Anterior cingulate cortex (tissue), 58 donors: ENCODE measurements around the gene PTX4.

Experiments used
- DNase-seq, 58 donors: peaks; one replicate each; lab custom pipeline; 2025; lab: John Stamatoyannopoulos, UW

Gene PTX4

DNA sequence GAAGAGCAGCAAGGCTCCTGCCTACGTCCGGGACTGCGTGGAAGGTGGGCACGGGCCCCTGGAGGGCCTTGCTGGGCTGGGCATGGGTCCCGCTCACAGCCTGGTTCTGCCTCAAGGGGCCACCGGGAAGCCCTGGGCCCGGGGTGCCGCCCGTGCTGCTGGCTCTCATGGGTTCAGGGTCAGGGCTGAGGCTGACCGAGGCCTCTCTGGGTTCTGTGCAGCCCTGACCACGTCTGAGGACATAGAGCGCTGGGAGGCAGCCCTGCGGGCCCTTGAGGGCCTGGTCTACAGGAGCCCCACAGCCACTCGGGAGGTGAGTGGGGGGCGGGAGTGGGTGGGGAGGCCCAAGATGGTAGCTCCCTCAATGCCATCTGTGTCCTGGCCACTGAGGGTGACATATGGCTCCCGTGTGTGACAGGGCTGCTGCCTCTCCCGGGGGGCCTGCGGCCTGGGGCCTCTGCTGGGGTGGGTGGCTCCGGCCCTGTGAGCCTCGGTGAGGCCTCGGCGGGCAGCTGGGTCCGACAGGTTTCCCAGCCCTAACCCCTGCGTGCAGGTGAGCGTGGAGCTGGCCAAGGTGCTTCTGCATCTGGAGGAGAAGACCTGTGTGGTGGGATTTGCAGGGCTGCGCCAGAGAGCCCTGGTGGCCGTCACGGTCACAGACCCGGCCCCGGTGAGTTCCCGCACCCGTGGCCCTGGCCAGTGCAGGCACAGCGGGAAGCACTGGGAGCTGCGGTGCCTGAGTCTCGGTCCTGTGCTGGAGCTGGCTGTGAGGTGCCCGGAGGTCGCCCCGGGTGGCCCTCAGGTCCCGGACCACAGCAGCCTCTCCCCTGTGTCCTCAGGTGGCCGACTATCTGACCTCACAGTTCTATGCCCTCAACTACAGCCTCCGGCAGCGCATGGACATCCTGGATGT is 13.6 kb upstream of the PTX4 start:
- no peak for DNase-seq

DNA sequence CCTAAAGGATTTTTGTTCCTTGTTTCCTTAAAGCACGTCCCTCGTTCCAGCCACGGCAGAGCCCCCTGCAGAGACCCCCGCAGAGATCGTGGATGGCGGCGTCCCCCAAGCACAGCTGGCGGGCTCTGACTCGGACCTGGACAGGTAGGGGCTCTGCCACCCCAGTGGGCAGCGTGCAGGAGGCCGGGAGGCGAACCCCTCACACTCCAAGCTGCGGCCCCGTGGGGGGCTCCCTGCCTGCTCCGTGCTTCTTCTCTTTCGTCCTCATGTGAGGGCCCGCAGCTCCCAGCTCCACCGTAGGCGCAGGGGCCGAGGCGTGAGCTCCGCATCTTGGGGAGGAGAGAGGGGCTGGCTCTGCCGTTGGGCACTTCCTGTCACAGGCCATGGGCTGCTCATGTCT is 12.9 kb upstream of the PTX4 start:
- DNase-seq: no peak

DNA sequence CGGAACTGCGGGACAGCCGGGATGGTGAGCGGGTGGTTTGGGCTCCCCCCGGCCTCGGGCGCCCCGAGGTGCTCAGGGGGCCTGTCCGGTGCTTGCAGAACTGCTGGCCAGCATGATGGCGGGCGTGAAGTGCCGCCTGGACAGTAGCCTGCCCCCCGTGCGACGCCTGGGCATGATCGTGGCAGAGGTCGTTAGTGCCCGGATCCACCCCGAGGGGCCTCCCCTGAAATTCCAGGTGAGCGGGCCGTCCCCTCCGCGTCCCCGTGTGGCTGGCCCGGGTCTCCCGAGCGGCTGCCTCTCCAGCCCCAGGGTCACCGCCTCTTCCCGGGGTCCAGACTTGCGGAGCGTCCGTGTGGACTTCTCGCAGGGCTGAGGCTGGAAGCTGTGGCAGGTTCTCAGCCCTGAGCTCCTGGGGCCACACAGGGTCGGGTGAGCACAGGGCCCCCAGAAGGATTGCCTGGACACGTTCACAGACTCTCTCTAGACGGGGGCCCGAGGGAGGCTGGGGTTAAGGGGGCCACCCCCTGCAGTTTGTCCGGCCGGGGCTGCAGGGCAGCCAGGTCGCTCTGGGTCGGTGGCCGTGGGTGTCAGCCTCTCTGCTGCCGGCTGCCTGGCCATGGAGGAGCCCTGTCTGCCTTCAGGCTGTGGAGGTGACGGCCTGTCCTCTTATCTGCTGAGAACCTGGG is 11.9 kb upstream of the PTX4 start:
- DNase-seq: no peak

DNA sequence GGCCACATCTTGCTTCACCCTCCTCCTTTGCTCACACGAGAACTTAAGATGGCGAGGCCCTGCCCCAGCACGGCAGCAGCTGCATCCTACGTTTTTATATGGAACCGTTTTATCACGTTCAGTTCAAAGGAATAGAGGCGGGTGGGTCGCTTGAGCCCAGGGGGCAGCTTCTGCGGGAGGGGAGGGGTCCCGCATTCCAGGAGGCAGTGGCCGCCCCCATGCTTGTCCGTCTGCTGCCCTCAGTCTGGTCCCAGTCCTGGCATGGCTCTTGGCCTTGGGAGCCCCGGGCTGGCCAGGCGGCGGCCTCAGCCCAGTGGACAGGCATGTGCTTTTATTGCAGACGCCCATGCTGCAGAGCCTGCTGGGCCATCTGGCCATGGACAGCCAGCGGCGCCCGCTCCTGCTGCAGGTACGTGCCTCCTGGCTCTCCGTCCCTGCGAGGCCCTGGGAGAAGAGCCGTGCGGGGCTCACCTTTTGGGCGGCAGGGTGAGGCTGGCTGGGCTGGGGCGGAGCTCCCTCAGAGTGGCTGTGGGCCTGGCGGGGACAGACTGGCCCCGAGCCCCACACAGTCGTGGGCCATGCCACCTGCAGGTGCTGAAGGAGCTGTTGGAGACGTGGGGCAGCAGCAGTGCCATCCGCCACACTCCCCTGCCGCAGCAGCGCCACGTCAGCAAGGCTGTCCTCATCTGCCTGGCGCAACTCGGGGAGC is 11.2 kb upstream of the PTX4 start:
- no peak for DNase-seq

DNA sequence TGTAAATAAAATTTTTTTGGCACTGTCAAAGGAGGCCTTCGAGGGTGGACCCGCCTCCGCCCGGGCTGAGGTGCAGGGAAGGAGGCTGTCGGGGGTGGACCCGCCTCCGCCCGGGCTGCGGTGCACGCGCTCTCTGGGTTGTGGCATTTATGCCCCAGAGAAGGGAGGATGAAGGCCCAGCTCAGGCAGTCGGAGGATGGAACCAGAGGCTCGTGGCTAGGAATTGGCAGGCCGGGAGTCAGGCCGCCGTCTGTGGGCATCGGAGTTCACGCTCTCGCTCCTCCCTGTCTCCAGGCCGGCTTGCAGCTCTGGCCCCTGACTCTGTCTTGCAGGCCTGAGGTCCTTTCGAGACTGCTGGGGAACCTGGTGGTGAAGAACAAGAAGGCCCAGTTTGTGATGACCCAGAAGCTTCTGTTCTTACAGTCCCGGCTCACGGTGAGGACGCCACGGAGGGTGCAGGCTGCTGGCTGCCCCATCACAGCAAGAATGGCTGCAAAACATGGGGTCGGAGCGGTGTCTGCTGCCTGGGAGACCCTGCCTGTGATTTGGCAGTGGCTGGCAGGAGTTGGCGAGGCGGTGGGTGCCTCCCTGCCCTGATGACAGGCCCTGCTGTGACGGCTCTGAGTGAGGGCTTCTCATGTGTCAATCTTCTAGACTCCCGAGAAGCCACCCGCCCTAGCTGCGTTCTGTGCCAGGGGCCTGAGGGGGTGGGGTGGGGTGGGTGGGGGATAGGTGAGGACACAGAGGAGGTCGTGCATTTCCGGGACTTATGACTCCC is 10.3 kb upstream of the PTX4 start:
- DNase-seq: no peak

DNA sequence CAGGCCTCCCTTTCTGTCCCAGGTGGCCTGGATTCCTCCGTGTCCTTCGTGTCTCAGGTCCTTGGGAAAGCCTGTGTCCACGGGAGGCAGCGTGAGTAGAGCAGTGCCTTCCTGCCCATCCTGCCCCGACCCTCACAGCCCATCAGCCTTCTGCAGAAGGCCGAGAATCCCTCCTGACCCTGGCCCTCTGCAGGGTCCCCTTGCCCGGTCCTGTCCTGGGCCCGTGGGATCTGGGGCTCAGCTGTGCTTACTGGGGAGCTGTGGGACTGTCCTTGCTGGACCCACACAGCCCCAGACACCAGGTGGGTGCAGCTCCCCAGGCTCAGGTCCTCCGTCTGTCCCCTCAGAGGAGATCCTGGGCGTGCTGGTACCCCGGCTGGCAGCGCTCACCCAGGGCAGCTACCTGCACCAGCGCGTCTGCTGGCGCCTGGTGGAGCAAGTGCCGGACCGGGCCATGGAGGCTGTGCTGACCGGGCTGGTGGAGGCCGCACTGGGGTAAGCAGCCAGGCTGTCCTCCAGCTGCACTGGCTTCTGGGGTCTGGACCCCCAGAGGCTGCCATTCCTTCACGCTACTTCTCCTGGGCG is 8.4 kb upstream of the PTX4 start:
- DNase-seq: no peak

DNA sequence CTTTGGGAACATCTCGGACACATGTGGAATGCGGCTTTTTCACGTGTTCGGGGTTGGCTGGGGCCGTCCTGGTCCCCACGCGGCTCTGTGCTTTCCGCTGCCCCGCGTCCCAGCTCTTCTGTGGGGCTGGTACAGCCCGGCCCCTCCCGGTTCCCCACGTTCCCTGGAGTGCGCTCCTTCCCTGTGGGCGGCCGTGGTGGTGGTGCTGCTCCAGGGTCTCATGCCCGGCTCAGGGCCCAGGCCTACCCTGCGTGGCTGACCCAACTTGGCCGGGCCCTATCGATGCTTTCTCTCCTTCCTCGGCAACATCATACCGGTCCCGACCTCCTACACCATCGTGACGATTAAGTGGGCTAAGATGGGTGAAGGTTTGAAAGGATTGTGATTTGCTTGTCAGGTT is 7.7 kb upstream of the PTX4 start:
- no peak for DNase-seq

DNA sequence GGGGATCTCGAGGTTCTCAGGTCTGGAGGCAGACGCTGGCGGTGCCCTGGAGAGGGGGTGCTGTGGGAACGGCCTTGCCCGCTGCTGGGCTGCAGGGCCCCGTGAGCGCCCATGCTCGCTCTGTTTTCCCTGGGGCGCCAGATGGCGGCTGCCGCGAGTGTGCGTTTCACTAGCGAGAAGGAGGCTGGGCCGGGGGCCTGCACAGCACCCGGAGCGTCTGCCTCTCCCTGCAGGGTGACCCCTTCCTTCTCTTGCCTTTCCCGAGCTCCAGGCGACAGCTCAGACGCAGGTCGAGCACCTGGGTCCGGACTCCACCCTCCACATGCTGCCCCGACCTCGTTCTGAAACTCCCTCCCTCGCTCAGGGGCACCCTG is 7.1 kb upstream of the PTX4 start:
- no peak for DNase-seq

DNA sequence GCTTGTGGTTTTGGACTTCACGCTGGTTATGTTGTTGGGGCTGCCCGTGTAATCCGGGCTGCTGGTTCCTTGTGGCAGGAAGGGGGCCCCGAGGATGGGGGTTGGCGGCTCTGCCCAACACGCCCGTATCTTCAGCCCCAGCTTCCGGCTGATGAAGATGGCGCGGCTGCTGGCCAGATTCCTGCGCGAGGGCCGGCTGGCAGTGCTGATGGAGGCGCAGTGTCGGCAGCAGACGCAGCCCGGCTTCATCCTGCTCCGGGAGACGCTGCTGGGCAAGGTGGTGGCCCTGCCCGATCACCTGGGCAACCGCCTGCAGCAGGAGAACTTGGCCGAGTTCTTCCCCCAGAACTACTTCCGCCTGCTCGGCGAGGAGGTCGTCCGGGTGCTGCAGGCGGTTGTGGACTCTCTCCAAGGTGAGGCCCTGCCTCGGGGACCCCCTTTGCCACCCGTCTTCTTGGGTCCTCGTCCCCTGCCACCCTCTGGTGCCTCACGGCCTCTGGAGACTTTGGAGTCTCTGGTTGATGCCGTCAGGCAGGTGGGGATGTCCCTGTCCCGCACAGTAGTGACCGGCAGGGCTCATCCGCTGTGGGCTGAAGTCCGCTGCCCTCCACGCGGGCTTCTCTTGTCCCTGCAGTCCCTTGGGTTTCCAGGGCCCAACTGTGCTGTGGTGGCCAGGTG is 6.6 kb upstream of the PTX4 start:
- no peak for DNase-seq

DNA sequence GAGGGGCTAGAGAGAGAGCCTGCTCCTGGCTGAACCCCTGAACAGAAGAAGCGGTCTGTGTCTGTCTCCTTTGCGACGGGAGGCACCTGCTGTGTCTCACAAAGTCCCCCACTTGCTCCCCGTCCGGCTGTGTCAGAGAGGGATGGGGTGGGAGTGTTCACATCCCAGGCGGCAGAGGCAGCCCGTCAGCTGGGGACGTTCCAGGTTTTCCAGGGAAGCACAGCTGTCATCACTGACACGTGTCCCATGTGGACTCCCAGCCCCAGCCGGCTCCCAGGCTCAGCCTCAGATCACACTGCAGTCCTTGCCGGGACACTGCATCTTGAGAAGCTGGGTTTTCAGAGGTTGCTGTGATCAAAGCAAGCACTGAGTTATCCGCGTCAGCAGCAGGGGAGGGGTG is 6.0 kb upstream of the PTX4 start:
- peak in 1 of 58 donors; percentile 20 for DNase-seq

DNA sequence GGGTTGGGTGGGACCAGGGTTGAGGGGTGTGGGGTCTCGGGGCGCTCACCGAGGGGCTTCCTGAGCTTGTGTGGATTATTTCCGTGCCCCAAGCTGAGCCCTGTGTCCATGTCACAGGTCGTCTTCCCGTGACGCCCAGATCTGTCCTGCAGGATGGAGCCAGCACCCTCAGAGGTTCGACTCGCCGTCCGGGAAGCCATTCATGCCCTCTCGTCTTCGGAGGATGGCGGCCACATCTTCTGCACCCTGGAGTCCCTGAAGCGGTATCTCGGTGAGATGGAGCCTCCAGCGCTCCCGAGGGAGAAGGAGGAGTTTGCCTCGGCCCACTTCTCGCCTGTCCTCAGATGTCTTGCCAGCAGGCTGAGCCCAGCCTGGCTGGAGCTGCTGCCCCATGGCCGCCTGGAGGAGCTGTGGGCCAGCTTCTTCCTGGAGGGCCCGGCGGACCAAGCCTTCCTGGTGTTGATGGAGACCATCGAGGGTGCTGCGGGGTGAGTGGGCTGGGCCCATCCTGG is 5.4 kb upstream of the PTX4 start:
- DNase-seq: peak in 2 of 58 donors; percentile 4 to 16

DNA sequence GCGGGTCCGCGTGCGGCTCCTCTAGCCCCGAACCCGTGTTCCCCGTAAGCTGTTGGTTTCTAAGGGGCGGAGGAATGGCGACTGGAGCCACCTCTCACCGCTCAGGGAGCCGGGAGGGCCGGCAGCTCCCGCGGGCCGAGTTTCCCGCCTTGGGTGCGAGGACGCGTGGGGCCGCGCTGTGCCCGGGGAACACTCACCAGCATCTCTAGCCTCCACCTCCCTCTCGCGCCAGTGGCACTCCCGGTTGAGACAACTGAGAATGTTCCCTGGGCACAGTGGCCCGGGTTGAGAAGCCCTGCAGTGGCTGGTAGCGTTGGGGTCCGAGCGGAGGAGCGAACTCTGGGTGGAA is 5.0 kb upstream of the PTX4 start:
- DNase-seq: no peak

DNA sequence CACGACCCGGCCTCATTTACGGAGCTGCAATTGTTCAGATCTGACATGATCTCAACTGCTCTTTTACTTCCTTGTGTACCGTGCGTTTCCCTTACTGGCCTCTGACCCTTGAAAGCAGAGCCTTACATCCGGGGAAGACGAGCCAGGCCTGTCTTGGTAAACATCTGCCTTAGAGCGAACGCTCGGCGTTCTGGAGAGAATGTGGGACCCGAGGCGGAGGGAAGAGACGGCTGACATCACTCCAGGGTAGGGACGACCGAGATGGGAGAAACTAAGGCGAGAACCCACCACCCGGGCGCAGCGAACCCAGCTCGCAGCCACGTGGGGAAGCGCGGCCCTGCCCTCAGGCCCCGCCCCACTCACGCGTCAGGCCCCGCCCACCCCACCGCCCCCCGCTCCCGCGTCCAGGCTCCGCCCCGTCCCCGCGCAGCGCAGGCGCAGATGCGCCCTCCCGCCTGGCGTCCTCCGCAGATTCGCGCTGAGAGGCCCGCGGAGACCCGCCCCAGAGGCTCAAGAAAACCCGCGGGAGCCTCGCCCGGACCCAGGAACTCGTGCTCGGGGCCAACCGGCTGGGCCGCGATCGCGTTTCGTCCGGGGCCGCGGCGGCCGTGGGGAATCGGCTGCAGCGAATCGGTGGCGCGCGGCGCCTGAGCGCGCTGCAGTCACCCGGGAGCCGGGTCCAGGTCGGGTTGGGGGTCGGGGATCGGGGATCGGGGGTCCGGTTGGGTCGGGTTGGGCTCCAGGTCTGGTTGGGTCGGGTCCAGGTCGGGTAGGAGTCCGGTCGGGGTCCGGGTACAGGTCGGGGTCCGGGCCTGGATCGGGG is 4.4 kb upstream of the PTX4 start, which contains the start of gene TELO2:
Gene TELO2 (plus strand): TSS at position 438 of the 823 bp plus-strand sequence. CDS start 922 bp downstream, outside the sequence.
- DNase-seq: peak in 57 of 58 donors; percentile 25 to 86 (median 74)

DNA sequence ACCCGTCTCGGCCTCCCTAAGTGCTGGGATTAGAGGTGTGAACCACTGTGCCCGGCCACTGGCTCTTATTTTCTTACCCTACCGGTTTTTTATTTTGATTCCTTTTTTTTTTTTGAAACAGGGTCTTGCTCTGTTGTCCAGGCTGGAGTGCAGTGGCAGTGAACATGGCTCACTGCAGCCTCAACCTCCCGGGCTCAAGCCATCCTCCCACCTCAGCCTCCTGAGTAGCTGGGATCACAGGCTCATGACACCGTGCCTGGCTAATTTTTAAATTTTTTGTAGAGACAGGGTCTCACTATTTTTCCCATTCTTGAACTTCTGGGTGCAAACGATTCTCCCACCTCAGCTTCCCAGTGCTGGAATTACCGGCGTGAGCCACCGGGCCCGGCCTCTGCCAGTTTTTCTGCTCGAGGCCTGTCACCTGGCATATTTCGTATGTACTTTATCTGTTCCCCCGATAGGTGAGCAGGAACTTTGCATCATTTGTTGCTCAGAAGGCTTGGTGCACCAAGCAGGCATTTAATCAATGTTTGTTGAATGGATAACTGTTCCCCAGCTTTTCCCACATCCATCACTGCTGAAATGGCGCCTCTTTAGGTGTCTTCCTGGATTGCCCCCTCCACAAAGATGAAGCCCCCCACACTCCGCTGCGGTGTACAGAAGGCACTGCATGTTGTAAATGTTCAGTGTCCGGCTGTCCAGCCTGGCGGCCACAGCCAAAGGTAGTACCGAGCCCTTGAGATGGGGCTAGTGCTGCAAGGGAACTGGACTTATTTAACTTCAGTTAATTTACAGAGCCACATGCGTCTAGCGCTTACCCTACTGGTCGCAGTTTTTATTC is 3.6 kb upstream of the PTX4 start:
- DNase-seq: no peak

DNA sequence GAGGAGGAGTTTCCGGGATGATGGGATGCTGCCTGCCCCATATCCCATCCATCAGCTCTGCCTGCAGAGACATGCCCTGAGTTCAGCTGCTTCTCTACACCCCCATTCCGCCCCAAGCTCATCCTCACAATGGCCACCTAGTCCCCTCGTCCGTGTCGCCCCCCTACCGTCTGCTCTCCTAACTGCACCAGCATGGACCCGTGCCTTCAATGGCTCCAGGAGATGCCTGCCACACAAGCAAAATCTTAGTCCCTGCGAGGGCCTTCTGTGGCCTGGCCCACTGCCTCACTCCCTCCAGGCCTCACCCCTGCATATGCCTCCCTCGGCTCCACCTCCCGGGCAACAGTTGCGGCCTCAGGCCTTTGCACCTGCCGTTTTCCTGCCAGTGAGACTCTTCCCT is 2.6 kb upstream of the PTX4 start:
- DNase-seq: no peak

DNA sequence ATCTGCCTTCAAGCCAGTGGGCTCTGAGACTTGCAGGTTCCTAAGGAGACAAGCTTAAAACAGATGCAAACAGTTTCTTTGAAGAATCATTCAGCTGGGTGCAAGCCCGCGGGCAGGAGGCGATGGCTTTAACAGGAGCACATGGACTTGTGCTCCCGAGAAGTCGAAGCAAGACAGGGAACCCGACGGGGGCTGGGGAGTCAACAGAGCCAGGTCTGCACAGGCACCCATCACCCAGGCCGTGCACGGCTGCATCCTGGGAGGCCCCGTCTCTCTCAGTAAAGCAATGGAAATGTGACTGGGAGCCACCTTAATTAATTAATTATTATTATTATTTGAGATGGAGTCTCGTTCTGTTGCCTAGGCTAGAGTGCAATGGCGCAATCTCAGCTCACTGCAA is 333 bp upstream of the PTX4 start:
- DNase-seq: no peak

DNA sequence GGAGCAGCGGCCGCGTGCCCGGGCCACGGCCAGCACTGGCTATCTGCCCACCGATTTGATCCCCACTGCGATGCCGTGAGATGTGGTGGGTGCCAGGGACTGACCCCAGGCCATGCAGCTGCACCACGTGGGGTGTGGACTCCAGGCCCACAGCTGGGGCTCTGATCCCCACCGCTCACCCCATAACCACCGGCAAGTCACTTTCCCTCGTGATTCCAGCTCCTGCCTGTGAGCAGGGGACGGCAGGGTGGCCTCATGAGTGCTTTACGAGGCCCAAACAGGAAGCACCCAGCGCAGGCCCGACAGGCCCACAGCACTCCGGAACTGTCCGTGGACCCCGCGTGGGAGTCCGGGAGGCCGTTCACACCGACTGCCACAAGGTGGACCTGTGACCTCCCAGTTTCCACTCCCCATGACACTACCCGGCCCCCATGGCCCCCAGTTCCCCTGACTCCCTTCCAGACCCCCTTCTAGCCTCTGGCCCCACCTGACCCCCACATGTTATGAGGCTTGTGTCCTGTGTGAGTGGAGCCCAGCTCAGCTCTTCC is 616 bp downstream of the PTX4 start:
- DNase-seq: no peak
